Hindlimb muscle (tissue), 1 donor: ENCODE results near the gene TNFRSF1A. TPM values are rescaled to one million over a fixed set of nuclear protein-coding genes. Genes with fewer than 3 reads are reported as not detected.

Source experiments
- polyA plus RNA-seq: library from polyadenylated mRNA; unstranded; fragments of 120-200 nt; gene quantifications from one replicate; pipeline ENCODE4 v1.2.1, GENCODE V29; 2013; ENCODE audit not compliant: insufficient read length

Gene TNFRSF1A
- polyA plus RNA-seq, 1 donor = 86.3 TPM

Other genes with a start within 250 kb of the TNFRSF1A start
- gene VWF, start 217.4 kb downstream of the TNFRSF1A start, polyA plus RNA-seq = 71.3 TPM
- gene CD9, start 141.7 kb downstream of the TNFRSF1A start, polyA plus RNA-seq = 45.9 TPM
- 1.7 TPM for gene PLEKHG6, start 31.4 kb downstream of the TNFRSF1A start, polyA plus RNA-seq
- 0.49 TPM for gene SCNN1A, start 33.5 kb upstream of the TNFRSF1A start, polyA plus RNA-seq
- 53.9 TPM for gene LTBR, start 42.1 kb upstream of the TNFRSF1A start, polyA plus RNA-seq
- gene CD27, start 102.9 kb upstream of the TNFRSF1A start, polyA plus RNA-seq = 0.71 TPM
- 10.3 TPM for gene TAPBPL, start 110.0 kb upstream of the TNFRSF1A start, polyA plus RNA-seq
- 11.9 TPM for gene VAMP1, start 128.6 kb upstream of the TNFRSF1A start, polyA plus RNA-seq
- gene MRPL51, start 151.2 kb upstream of the TNFRSF1A start, polyA plus RNA-seq = 112 TPM
- gene NCAPD2, start 152.0 kb upstream of the TNFRSF1A start, polyA plus RNA-seq = 36.9 TPM
- 5,261 TPM for gene GAPDH, start 192.4 kb upstream of the TNFRSF1A start, polyA plus RNA-seq
- 41.0 TPM for gene IFFO1, start 214.0 kb upstream of the TNFRSF1A start, polyA plus RNA-seq
- gene NOP2, start 226.2 kb upstream of the TNFRSF1A start, polyA plus RNA-seq = 25.7 TPM